Activated effector memory CD4-positive, alpha-beta T cell treated with anti-CD3 and anti-CD28 coated beads, Interleukin-2, amount 50 U/mL, for 16 hours (primary cell): ENCODE results near the gene RGS16.

Source experiments
- DNase-seq: peaks from one replicate; pipeline ENCODE4 v3.0.0-alpha.2; 2020

RGS16 gene

DNA sequence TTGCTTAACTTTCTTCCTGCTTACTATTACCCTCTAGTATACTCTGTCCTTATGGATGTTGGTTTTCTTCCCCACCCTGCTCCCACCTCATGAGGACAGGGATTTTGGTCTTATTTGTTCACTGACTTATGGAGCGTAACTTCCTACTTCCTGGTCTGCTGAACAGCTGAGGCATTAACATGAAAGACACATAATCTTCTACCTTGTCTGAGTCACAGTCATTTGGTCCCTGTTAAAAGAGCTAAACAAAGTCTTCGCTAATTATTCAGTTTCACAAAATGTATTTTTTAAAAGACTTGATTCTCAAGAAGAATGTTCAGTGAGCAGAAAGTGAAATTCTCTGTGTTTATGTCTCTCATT lies 33.6 kb downstream of the RGS16 start:
- no peak for DNase-seq

DNA sequence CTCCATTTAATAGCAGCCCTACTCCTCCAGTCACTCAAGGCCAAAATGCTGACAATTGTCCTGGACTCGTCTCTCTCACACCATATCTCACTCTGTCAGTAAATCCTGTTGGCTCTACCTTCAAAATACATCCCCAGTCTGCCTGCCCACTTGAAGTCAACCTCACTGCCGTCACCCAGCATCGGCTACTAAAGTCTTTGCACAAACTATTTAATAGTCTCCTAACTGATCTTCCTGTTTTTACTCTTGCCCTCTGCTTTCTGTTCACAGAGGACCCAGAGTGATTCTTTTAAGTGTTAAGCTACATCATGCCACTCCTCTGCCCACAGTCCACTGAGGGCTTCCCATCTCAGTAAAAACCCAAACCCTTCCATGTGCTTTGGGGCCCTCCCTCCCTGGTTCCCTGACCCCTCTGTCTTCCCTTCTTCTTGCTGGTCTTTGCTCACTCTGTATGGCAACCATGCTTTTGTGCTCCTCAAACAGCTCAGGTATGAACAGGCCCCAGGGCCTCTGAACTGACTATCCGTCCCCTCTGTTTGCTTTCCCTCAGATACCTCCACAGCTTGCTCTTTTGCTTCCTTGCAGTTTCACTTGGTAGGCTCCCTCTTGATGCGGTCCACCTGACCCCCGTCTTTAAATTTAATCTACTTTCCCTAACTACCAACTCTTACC lies 34.1 kb downstream of the RGS16 start:
- no peak for DNase-seq

DNA sequence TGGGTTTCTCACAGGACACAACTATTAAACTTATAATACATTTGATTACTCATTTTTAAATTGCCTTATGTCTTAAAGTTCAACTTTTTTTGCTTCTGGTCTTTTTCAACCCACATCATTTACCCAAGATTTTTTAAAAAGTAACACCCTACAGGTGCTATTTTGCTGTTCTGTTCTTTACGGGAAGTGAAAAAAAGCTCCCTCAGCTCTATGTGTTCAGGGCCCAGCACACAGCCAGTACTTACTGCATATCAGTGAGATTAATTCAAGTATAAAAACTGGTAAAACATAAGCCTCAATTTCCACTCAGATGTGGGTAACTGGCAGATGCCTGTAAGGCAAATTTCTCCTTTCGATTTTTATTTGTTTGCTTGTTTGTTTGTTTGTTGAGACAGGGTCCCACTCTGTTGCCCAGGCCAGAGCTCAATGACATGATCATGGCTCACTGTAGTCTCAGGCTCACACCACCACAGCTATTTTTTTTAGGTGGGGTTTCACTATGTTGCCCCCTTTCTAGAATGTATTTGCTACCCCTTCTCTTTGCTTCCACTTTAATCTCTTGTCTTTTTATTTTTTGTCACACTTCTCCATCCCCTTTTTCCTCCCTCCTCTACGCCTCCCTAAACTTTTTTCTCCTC lies 35.4 kb downstream of the RGS16 start:
- DNase-seq: no peak

DNA sequence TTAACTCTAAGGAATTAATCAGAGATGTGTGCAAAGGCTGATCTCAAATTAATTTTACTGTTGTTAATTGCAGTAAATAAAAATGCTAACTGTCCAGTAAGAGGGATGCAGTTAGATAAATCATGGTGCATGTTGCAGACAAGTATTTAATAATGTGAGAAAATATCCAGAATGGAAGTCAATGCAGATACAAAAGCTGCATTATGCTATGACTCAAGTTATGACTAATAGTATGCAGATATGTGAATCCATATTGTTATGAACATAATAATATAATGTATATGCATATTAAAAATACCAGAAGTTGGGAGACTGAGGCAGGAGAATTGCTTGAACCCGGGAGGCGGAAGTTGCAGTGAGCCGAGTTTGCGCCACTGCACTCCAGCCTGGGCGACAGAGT lies 36.6 kb downstream of the RGS16 start:
- DNase-seq: no peak

DNA sequence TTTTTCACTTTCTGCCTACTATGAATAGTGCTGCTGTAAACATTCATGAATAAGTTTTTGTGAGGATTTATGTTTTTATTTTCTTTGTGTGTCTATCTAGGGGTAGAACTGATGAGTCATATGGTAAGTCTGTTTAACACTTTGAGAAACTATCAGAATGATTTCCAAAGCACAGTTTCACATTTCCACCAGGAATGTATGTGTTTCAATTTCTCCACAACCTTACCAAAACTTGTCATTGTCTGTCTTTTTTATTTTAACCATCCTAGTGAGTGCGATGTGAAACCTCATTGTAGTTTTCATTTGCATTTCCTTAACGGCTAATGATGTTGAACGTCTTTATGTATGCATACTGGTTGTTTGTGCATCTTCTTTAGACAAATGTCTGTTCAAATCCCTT lies 38.7 kb downstream of the RGS16 start:
- DNase-seq: no peak

DNA sequence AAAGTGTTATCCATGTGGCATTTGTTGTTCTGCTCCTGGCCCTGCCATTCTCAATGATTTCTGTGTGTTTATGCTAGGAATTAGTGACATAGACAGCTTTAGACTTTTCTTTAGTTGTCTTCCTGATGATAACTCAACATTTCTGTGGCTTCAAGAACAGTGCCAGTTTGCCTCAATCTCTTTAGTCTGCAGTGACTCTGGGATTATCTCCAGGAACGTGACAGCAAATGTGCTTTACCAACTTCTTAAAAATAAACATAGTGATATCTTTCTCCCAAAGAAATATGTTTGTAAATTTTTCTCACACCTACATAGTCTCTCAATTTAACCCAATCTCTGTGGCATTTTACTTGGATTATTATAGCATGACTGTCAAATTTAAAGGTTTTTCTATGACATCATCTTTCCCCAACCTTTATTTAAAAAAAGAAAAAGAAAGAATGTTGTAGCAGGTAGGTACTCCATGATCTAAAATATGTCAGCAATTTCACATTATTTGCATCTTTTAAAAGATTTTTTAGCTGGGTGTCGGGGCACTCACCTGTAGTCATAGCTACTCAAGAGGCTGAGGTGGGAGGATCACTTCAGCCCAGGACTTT lies 39.7 kb downstream of the RGS16 start:
- DNase-seq: no peak

DNA sequence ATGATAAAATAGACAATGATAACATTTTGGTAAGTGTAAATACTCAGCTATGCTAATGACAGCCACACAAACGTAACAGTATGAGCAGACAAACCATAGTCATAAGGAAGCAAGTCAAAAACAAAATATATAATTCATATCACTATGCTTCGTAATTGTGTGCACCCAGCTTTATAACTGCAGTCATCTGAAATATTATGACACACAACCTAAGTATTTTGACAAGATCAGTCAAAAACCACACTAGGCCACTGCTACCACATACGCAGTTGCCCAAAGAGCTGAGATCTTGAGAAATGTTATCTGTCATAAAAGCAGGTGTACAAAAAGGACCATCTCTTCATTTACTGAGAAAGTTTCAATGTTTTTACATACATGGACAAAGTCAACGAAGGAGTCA lies 41.1 kb downstream of the RGS16 start:
- no peak for DNase-seq

DNA sequence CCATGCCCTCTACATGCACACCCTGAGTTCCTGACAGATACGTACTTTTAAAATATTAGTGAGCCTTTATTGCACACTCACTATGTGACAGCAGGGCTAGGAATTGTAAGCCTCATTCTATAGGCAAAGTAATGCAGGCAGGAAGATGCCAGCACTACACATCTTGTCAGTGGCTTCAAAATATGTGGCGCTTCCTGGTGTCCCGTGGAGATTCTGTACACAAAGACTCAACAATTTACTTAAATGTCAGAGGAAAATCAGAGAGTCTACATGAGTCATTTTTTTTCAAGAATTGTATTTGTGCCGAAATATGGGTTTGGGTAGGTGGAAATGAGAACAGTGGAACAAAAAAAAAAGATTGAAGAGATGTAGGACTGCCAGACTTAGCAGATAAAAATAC lies 42.7 kb downstream of the RGS16 start:
- no peak for DNase-seq

DNA sequence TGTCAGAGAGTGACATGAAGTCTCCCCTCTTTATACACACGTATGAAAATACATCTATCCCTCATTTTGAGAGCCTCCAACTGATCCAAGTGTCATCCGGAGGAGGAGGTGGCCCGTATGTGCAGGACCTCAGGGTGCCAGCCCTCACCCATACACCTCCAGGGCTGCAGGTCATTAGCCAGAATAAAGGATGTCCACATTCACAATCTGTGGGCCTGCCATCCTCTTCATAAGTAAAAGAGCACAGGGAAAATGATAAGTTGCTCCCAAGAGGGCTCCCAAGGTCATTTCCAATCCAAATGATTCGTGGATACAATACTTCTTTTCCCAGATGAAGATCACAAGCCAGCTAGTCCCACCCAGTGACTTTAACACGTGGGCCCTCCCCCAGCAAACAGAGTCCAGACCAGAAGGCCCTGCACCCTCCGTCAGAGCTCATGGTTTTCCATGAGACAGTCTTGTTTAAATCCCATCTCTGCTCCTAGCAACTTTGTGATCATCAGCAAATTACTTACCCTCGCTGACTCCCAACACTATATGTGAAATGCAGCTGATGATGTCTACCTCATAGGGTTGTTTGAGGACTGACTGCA lies 43.7 kb downstream of the RGS16 start:
- no peak for DNase-seq

DNA sequence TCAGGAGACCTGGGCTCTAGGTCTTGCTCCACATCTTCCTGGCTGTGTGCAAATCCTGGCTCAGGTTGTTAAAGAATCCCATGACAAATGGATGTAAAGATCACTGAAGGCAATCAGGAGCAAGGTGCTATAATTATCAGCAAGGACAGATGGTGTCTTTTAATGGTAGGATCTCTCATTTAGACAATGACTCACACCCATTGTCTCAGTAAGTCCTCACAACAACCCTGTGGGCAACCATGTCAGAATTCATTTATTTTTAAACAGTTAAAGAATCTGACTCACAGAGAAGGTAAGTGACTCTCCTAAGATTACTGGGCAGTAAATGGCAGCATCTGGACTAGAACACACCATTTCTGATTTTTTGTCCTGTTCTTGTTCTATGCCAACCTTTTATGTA lies 47.9 kb downstream of the RGS16 start:
- no peak for DNase-seq

DNA sequence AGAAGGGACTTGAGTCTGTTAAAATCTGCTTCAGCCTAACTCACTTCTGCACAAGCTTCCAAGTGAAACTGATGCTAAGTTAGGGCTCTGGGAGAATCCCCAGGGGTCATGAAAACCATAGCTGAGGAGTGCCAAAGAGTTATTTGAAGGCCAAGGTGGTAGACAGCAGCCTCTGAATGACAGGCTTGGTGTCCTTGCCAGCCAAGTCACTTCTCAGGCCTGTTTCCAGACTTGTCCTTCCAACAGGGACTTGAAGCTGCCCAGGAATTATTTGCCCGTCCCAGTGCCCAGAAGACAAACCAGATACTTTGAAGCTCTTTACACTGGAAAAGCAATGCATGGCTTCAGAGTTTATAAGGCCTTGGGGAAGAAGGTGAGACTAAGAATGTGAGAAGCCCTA lies 48.7 kb downstream of the RGS16 start:
- no peak for DNase-seq

DNA sequence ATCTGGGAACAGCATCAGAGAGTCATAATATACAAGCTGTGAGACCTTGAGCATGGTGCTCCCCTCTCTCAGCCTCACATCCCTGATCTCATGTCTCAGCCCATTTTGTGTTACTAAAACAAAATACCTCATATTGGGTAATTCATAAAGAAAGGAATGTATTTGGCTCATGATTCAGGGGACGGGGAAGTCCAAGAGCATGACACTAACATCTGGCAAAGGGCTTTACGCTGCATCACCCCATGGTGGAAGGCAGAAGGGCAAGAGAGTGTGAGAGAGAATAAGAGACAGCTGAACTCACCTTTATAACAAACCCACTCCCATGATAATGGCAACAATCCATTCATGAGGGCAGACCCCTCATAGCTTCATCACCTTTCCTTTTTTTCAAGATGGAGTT lies 51.7 kb downstream of the RGS16 start:
- DNase-seq: no peak

DNA sequence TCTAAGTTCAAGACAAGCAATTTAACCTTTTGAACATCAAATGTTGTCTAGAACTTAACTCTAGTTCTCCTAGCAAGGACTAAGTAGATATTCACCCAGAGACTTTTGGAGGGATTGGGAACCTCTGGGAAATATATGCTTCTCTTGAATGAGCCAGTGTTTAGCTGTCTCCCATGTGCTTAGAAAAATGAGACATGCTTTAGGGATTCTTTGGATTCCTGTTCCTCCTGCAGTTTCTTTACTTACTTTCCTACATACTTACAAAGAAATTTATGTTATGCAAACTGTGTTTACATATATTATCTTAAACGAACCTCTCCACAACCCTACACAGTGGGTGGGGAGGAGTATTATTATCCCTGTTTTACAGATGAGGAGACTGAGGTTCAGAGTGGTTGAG lies 54.4 kb downstream of the RGS16 start:
- no peak for DNase-seq

DNA sequence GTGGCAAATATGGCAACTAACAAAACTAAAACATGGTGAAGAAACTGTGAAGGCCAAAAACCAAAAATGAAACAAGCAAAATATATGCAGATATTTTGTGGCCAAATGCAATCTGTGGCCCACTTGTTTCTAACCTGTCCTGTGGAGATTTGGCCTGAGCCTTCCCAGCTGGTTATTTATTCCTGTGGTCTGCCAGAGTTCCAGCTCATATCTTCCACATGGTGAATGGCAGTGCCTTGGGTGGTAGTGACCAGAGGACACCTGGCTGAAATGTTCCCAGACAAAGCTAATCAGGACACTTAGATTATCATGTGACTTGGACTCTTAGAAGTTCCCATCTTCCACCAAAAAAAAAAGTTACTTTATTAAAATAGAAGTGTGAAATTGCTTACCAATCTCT lies 54.8 kb downstream of the RGS16 start:
- no peak for DNase-seq
